ENCODE results near the gene GPC6.

DNA sequence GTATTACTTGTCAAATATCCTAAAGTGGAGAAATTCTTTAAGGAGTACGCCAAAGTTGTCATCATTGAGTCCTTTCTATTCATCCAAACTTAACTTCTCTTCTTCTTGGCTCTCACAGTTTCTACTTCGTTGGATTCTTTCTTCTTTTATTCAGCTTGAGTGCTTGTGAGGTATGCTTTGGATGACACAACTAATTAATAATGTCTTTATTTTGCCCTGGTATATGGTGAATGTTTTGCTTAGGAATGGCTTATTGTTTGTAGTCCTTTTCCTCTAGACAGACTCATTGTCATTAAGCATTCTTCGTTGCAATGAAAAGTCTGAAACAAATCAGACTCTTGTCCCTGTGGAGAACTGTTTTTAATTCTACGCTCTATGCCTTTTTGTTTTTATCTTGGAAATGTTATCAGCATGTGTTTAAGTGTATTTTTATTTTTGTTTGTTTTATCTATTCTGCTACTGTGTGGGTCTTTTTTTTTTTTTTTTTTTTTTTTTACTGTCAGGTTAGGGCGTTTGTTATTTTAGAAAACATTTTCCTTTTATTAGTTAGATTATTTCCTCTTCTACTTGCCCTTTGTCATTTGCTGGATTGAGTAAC, 471.5 kb downstream of the GPC6 start:
- TF ChIP-seq, protein P1, sequence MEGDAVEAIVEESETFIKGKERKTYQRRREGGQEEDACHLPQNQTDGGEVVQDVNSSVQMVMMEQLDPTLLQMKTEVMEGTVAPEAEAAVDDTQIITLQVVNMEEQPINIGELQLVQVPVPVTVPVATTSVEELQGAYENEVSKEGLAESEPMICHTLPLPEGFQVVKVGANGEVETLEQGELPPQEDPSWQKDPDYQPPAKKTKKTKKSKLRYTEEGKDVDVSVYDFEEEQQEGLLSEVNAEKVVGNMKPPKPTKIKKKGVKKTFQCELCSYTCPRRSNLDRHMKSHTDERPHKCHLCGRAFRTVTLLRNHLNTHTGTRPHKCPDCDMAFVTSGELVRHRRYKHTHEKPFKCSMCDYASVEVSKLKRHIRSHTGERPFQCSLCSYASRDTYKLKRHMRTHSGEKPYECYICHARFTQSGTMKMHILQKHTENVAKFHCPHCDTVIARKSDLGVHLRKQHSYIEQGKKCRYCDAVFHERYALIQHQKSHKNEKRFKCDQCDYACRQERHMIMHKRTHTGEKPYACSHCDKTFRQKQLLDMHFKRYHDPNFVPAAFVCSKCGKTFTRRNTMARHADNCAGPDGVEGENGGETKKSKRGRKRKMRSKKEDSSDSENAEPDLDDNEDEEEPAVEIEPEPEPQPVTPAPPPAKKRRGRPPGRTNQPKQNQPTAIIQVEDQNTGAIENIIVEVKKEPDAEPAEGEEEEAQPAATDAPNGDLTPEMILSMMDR (IDR thresholded peaks at IDR 0.05 in 8 of 11, conservative IDR thresholded peaks at IDR 0.05 in 3 of 11): no peak
- TF ChIP-seq POLR2A (IDR thresholded peaks at IDR 0.05) (no peak), POLR2AphosphoS5 (IDR thresholded peaks at IDR 0.05) (no peak)
